ENCODE measurements around the gene UBALD2.
"Not testable (repeated sequence)": the region's sequence is repeated elsewhere in the genome, so short reads cannot be mapped to it uniquely, and the experiment has no call there.

The UBALD2 gene

GRCh38 chr17:76278268-76278908, 13.2 kb downstream of the UBALD2 start:
- no peak for DNase-seq

- peak; percentile 56 to 86 (median 75) for DNase-seq
These were observed 14.0 kb downstream of the UBALD2 start for GRCh38 chr17:76278952-76279741.

DNA sequence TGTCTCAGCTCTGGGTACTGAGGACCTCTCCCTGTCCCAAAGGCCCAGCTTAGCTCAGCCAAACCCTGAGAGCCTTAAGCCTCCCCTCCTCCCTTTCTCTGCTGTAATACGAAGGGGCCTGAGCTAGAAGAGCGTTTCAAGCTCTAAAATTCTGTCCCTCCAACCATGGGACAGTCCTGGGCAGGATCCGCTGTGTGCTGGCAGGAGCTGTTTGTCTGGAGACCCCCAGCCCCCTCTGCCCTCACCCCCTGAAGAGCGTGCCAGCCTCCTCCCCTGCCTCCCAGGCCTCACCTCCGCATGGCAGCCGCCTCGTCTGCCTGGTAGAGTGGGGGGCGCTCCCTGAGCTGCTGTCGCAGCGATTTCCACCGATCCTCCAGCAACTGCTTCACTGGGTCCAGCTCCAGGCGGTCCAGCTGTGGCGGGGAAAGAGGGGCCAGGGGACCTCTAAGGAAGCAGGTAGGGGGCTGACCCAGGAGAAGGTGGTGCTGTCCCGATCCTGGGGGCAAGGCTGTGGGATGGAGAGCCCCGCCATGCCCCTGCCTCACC, 14.7 kb downstream of the UBALD2 start:
- DNase-seq, result no peak

DNA sequence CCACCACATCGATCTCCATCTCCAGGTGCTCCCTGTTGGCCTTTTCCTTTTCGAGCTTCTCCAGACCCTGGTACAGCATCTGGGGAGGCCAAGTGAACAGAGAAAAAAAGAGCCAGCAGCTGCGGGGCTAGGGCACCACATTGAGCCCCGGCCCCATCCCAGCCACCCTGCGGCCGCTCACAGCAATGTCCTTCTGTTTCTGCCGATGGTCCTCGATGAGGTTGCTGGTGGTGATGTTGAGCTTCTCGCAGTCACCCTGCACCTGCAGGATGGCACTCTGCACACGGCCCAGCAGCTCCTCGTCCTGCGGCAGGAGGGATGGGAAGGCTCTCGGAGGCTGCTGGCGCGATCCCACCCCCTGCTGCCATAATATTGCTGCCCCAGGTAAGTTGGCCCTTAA, 15.5 kb downstream of the UBALD2 start:
- DNase-seq, result no peak

DNA sequence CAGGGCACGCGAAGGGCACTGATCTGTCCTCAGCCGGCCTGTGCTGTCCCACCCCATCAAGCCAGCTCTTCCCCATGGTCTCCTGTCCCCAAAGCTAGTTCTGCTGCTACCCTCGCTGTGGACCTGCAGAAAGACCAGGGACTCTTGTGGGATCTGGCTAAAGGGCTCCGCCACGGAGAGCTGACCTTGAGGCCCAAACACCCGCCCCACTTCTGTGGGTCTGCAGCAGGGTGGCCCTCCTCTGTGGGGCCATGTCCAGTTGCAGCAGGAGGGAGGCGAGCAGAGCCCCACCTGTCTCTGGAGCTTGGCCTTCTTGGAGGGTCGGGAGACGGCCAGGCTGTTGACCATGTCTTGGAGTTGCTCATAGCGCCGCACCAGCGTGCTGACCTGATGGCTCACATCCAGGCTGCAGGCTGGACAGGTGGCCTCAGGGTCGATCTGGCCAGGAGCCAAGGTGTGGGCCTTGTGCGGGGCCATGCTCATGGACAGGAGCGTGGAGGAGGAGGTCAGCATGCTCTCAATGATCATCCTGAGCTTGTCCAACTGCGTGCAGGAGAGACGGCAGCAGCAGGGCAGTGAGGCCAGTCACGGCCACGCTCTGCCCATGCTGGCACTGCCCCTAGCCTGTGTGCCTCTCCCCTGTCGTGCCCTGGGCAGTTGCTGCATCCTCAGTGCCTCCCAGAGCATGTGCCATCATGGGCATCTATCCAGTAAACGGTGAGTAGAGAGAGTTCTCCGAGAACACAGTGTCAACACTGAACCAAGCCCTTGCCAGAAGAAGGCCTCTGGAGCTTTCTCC, 16.6 kb downstream of the UBALD2 start:
- DNase-seq, result no peak

DNA sequence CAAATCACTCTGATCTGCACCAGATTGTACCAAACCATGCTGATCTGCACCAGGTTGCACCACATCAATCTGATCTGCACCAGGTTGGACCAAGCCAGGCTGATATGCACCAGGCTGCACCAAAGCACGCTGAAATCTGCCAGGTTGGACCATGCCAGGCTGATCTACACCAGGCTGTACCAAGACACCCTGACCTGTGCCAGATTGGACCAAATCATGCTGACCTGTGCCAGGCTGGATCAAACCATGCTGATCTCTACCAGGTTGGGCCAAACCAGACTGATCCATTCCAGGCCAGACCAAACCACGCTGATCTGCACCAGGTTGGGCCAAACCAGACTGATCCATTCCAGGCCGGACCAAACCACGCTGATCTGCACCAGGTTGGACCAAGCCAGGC, 27.4 kb downstream of the UBALD2 start:
- DNase-seq, result no peak

DNA sequence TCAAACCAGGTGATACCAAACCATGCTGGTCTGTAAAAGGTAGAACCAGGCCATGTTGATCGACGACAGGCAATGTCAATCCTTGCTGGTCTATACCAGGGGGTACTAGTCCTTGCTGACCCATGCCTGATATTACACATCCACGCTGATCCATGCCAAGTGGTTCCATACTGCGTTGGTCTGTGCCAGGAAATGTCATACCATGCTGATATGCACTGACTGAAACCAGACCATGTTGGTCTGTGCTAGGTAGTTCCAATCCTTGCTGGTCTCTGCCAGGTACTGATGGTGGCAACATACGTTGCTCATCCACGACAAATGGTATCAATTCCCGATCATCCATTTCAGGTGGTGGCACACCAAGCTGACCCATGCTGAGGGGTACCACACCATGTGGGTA, 28.0 kb downstream of the UBALD2 start:
- no peak for DNase-seq

DNA sequence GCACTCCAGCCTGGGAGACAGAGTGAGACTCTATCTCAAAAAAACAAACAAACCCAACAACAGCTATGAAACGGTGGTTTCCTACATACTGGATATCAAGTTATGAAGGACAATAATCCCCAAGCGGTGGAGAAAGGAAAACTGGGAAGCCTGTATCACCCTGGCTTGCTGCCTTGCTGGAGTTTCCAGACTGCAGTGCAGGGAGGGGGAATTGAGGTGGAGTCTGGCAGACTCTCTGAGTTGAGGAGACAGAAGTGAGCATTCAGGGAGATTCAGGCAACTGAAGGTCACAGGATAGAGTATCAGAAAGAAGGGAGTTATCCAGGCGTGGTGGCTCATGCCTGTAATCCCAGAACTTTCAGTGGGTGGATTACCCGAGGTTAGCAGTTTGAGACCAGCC, 31.0 kb downstream of the UBALD2 start:
- DNase-seq, result no peak

DNA sequence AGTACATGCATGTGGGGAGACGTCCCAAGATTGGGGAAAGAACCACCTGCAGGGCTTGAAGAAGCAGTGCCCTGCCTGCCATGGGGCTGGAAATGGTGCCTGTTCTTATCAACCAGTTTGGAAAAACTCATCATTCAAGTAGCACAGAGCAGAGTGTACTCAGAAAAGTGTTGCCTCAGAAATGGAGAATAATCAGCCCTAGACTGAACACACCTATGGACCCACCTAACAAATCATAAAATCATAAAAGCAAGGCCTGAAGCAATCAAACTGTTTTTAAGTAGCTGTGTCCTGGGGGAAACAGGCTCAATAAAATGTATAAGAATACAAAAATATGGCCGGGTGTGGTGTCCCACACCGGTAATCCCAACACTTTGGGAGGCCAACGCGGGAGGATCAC, 31.7 kb downstream of the UBALD2 start:
- no peak for DNase-seq

GRCh38 chr17:76297436-76297835, 32.3 kb downstream of the UBALD2 start:
- no peak for DNase-seq

DNA sequence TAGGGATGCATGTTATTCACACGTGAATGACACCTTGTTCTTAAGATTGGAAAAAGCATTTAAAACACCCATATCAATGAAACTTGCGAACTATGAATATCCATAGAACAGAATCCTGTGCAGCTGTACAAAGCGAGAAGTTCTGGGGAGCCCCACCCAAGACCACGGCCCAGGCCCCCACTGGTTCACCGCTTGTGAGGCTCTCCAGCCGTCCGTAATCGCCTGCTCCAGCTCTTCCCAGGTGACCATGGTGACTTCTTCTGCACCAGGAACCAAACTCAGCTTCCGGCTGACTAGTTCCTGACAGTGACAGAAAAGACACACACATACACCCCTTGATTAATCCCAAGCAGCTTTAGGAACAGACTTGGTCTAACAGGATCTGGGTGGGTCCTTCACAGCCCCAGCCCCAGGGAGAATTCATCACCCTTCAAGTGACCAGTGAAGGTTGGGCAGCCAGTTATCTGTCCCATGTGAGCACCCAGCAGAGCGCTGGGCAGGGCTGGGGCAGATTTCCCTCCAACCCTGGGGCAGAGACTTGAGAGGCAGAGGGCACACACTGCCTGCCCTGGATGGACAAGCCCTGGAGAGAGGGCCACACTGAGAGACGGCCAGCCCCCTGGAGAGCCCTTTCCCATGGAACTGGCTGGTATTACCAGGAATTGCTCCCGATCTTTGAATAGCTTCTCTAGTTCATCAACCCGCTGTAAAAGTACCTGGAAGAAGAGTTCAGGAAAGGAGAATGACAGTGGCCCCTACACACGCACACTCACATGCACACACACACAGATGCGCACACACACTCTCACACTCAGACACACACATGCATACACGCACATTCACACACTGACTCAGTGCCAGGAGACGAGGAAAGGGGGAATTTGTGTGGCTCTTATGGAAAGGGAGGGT, 39.3 kb downstream of the UBALD2 start:
- no peak for DNase-seq

DNA sequence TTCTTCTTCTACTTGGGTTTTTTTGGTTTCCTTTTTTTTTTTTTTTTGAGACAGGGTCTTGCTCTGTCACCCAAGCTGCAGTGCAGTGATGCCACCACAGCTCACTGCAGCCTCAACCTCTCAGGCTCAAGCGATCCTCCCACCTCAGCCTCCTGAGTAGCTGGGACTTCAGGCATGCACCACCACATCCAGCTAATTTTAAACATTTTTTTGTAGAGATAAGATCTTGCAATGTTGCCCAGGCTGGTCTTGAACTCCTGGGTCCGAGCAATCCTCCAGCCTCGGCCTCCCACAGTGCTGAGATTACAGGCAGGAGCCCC, 39.9 kb downstream of the UBALD2 start:
- not testable (repeated sequence) for DNase-seq

GRCh38 chr17:76307299-76307965, 42.3 kb downstream of the UBALD2 start:
- DNase-seq, result no peak

DNA sequence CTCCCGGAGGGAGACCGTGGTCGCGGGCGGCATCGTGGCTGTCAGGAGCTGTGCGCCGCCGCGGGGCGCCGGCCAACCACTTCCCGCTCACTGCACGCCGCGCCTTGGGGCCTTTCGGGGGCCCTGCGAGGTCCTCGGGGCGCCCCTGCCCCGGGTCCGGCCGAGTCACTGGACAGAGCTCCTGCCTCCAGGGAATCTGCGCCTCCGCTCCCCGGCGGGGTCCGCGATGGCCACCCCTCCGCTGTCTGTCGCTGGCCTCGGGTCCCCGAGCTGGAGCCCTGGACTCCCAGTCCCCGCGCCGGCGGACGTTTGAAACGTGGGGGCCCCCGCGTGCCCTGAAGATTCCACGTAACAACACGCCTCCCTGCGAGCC, 42.8 kb downstream of the UBALD2 start, which contains the start of gene QRICH2:
Gene QRICH2, minus strand, starts transcription at position 311 of the 373 bp plus-strand sequence. Its CDS starts 278 bp downstream, at position 33.
- DNase-seq, result no peak

- DNase-seq, result no peak
These were observed 44.3 kb downstream of the UBALD2 start for GRCh38 chr17:76309461-76309860.

DNA sequence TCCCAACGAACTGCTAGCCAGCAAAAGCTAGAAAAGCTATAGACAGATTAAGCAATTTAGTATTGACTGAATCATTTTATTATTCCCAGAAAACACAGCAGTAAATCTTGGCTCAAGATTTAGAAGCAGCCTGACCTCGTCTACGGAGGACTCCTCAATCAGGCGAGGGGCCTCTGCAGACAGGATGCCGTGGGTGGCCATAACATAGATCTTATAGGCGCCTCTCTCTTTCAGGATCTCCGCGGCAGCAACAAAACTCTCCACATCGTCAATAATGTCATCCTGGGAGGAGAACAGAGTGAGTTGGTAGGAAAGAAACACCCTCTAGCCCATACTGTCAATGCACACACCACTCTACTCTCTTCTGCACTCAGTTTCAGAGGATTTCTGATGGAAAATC, 47.6 kb downstream of the UBALD2 start:
- no peak for DNase-seq

DNA sequence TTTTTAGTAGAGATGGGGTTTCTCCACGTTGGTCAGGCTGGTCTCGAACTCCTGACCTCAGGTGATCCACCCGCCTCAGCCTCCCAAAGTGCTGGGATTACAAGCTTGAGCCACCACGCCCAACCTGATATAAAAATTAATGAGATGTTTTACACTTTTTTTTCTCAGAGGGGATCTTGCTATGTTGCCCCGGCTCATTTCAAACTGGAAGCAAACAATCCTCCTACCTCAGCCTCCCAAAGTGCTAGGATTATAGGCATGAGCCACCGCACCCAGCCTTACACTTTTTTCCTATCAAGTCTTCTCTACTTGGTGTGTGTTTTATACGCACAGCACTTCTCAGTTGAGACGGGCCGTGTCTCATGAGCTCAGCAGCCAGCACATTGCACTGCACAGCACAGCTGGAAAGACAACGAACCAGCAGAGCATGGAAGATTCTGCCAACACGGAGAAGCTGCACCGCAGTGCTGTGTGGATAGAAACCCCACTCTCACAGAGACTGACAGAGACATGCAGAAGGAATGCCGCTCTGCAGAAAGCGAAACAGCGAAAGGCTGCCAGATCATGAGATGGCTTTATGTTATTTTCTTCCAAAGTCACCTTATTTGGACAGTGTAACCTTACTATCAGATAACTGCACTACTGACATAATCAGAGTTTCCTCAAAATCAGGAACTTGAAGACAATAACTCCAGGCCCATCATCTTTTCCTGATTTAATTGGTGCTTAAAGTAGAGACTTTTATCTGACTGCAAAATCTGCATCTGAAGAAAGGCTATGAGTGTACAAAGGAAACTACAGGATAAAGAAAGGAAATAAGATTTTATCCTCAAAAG, 49.5 kb downstream of the UBALD2 start:
- DNase-seq, result no peak

DNA sequence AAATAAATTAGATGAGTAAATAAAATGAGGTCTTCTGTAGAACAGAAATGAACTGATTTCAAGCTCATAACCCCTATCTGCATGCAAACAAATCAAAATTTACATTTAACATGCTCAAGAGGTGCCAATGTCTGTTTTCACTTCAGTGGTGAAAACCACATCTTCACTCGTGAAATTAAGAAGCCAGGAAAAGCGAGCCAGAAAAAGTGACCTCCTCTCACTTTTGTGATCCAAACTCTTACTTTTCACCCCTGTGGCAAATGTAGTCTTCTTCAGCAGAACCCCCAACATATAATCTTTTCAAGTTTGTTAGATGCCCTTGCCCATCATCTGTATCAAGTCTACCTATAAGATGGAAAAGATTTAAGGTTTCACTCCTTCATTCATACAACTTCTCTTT, 52.4 kb downstream of the UBALD2 start:
- DNase-seq, result no peak

GRCh38 chr17:76318586-76318985, 53.4 kb downstream of the UBALD2 start:
- DNase-seq, result no peak

Measured in NCI-H1417 (cell line).